ENCODE results near the gene RNF180. TPM values are rescaled to one million over a fixed set of nuclear protein-coding genes. Genes with fewer than 3 reads are reported as not detected.

The RNF180 gene
- total RNA-seq, 1 experiment from 2014 or later, result 2.7 TPM

DNA sequence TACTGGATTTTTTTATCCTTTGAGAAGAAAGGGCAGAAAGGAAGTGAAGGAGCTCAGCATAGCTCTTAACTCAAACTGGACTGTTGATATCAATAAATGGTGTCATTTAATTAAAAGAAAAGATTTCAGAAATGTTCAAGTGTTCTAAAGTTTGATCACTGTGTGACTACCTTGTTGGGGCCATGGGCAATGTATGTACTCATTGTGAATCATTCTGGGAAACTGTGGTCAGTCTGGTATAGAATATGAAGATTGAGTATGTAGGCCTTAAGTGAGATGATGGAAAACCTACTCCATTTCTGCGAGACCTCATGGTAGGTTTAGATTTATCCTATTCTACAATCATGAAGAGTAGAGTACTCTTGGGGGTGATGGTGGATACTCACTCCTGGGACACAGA is 175.7 kb downstream of the RNF180 start (continued):
- TF ChIP-seq ZNF121 (CRISPR knock-in tag; IDR thresholded peaks at IDR 0.05), result no peak
- TF ChIP-seq, protein P1, sequence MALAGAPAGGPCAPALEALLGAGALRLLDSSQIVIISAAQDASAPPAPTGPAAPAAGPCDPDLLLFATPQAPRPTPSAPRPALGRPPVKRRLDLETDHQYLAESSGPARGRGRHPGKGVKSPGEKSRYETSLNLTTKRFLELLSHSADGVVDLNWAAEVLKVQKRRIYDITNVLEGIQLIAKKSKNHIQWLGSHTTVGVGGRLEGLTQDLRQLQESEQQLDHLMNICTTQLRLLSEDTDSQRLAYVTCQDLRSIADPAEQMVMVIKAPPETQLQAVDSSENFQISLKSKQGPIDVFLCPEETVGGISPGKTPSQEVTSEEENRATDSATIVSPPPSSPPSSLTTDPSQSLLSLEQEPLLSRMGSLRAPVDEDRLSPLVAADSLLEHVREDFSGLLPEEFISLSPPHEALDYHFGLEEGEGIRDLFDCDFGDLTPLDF (CRISPR knock-in tag; IDR thresholded peaks at IDR 0.05), result no peak
- no peak for TF ChIP-seq JUN (CRISPR knock-in tag; IDR thresholded peaks at IDR 0.05)
- no peak for TF ChIP-seq GRHL2 (CRISPR knock-in tag; IDR thresholded peaks at IDR 0.05; ENCODE audit: insufficient replicate concordance, severe bottlenecking)
- TF ChIP-seq ZNF423 (CRISPR knock-in tag; IDR thresholded peaks at IDR 0.05), result no peak
- TF ChIP-seq, protein P2, sequence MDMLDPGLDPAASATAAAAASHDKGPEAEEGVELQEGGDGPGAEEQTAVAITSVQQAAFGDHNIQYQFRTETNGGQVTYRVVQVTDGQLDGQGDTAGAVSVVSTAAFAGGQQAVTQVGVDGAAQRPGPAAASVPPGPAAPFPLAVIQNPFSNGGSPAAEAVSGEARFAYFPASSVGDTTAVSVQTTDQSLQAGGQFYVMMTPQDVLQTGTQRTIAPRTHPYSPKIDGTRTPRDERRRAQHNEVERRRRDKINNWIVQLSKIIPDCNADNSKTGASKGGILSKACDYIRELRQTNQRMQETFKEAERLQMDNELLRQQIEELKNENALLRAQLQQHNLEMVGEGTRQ (CRISPR knock-in tag; IDR thresholded peaks at IDR 0.05), result no peak
- TF ChIP-seq ELF4 (CRISPR knock-in tag; IDR thresholded peaks at IDR 0.05; ENCODE audit: low read depth), result no peak
- TF ChIP-seq, protein P3, sequence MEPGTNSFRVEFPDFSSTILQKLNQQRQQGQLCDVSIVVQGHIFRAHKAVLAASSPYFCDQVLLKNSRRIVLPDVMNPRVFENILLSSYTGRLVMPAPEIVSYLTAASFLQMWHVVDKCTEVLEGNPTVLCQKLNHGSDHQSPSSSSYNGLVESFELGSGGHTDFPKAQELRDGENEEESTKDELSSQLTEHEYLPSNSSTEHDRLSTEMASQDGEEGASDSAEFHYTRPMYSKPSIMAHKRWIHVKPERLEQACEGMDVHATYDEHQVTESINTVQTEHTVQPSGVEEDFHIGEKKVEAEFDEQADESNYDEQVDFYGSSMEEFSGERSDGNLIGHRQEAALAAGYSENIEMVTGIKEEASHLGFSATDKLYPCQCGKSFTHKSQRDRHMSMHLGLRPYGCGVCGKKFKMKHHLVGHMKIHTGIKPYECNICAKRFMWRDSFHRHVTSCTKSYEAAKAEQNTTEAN (CRISPR knock-in tag; IDR thresholded peaks at IDR 0.05), result no peak
- TF ChIP-seq, protein P4, sequence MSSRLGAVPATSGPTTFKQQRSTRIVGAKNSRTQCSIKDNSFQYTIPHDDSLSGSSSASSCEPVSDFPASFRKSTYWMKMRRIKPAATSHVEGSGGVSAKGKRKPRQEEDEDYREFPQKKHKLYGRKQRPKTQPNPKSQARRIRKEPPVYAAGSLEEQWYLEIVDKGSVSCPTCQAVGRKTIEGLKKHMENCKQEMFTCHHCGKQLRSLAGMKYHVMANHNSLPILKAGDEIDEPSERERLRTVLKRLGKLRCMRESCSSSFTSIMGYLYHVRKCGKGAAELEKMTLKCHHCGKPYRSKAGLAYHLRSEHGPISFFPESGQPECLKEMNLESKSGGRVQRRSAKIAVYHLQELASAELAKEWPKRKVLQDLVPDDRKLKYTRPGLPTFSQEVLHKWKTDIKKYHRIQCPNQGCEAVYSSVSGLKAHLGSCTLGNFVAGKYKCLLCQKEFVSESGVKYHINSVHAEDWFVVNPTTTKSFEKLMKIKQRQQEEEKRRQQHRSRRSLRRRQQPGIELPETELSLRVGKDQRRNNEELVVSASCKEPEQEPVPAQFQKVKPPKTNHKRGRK (CRISPR knock-in tag; IDR thresholded peaks at IDR 0.05; ENCODE audit: borderline replicate concordance), result no peak
- TF ChIP-seq, protein P5, sequence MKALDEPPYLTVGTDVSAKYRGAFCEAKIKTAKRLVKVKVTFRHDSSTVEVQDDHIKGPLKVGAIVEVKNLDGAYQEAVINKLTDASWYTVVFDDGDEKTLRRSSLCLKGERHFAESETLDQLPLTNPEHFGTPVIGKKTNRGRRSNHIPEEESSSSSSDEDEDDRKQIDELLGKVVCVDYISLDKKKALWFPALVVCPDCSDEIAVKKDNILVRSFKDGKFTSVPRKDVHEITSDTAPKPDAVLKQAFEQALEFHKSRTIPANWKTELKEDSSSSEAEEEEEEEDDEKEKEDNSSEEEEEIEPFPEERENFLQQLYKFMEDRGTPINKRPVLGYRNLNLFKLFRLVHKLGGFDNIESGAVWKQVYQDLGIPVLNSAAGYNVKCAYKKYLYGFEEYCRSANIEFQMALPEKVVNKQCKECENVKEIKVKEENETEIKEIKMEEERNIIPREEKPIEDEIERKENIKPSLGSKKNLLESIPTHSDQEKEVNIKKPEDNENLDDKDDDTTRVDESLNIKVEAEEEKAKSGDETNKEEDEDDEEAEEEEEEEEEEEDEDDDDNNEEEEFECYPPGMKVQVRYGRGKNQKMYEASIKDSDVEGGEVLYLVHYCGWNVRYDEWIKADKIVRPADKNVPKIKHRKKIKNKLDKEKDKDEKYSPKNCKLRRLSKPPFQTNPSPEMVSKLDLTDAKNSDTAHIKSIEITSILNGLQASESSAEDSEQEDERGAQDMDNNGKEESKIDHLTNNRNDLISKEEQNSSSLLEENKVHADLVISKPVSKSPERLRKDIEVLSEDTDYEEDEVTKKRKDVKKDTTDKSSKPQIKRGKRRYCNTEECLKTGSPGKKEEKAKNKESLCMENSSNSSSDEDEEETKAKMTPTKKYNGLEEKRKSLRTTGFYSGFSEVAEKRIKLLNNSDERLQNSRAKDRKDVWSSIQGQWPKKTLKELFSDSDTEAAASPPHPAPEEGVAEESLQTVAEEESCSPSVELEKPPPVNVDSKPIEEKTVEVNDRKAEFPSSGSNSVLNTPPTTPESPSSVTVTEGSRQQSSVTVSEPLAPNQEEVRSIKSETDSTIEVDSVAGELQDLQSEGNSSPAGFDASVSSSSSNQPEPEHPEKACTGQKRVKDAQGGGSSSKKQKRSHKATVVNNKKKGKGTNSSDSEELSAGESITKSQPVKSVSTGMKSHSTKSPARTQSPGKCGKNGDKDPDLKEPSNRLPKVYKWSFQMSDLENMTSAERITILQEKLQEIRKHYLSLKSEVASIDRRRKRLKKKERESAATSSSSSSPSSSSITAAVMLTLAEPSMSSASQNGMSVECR (CRISPR knock-in tag; IDR thresholded peaks at IDR 0.05; ENCODE audit: borderline replicate concordance), result no peak

DNA sequence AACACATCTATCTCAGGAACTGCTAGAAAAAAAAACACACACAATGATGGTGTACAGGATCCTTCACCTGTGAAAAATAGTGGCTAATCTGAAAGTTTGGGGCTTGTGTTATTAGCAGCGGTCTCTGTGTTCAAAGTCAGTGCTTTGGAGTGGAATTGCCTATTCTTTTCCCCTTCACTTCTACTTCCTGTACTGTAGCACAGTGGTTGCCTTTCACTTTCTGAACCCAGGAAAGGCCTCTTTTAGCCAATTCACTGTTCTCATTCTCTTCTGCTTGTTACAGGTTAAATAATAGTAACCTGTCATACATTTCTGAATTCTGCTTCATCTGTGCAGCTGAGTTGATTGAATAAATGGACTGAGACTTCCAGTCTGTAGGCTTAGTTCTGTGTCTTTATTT is 178.9 kb downstream of the RNF180 start:
- H3K27me3 Mint-ChIP-seq (ENCODE audit: low read depth), result no peaks in the 10 kb centered on the region
- TF ChIP-seq ZNF416 (CRISPR knock-in tag; IDR thresholded peaks at IDR 0.05), result no peak
- TF ChIP-seq, protein P6, sequence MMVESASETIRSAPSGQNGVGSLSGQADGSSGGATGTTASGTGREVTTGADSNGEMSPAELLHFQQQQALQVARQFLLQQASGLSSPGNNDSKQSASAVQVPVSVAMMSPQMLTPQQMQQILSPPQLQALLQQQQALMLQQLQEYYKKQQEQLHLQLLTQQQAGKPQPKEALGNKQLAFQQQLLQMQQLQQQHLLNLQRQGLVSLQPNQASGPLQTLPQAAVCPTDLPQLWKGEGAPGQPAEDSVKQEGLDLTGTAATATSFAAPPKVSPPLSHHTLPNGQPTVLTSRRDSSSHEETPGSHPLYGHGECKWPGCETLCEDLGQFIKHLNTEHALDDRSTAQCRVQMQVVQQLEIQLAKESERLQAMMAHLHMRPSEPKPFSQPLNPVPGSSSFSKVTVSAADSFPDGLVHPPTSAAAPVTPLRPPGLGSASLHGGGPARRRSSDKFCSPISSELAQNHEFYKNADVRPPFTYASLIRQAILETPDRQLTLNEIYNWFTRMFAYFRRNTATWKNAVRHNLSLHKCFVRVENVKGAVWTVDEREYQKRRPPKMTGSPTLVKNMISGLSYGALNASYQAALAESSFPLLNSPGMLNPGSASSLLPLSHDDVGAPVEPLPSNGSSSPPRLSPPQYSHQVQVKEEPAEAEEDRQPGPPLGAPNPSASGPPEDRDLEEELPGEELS (CRISPR knock-in tag; IDR thresholded peaks at IDR 0.05), result no peak
- TF ChIP-seq, protein P7, sequence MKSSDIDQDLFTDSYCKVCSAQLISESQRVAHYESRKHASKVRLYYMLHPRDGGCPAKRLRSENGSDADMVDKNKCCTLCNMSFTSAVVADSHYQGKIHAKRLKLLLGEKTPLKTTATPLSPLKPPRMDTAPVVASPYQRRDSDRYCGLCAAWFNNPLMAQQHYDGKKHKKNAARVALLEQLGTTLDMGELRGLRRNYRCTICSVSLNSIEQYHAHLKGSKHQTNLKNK (CRISPR knock-in tag; IDR thresholded peaks at IDR 0.05), result no peak
- TF ChIP-seq, protein P4 (CRISPR knock-in tag; IDR thresholded peaks at IDR 0.05; ENCODE audit: borderline replicate concordance), result no peak
- TF ChIP-seq, protein P8, sequence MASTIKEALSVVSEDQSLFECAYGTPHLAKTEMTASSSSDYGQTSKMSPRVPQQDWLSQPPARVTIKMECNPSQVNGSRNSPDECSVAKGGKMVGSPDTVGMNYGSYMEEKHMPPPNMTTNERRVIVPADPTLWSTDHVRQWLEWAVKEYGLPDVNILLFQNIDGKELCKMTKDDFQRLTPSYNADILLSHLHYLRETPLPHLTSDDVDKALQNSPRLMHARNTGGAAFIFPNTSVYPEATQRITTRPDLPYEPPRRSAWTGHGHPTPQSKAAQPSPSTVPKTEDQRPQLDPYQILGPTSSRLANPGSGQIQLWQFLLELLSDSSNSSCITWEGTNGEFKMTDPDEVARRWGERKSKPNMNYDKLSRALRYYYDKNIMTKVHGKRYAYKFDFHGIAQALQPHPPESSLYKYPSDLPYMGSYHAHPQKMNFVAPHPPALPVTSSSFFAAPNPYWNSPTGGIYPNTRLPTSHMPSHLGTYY (CRISPR knock-in tag; IDR thresholded peaks at IDR 0.05), result no peak
- TF ChIP-seq FOXJ3 (CRISPR knock-in tag; IDR thresholded peaks at IDR 0.05; ENCODE audit: borderline replicate concordance), result no peak
- ChIA-PET POLR2A (no interaction called here), CTCF (no interaction called here)
- no peaks in the 10 kb centered on the region for H3K9me3 Mint-ChIP-seq
- H3K4me1 Mint-ChIP-seq, result no peaks in the 10 kb centered on the region
- ATAC-seq (no peak), DNase-seq (ENCODE audit: low spot score) (no peak)
- no peaks in the 10 kb centered on the region for H3K36me3 Mint-ChIP-seq
- H3K4me3 Mint-ChIP-seq, result no peak overlapping the region
- H3K27ac Mint-ChIP-seq, result no peak overlapping the region

Measured in WTC11 (cell line).